AG09309 (cell line): ENCODE results near the gene RHOB.
"Not testable (repeated sequence)": the region's sequence is repeated elsewhere in the genome, so short reads cannot be mapped to it uniquely, and the experiment has no call there.

Experiments
- DNase-seq: peaks from one replicate; pipeline ENCODE4 v3.0.0-alpha.2; 2010; ENCODE audit warnings: low read depth
- H3K4me3 ChIP-seq: 2 replicates; pipeline ENCODE4 v1.5.1; 2011; ENCODE audit warnings: mild to moderate bottlenecking, low read depth, low read length, moderate library complexity; ENCODE audit not compliant: control insufficient read depth
- CTCF ChIP-seq: IDR thresholded peaks from 2 replicates; pipeline ENCODE4 v1.5.1; 2011; ENCODE audit warnings: mild to moderate bottlenecking, low read depth, low read length, inconsistent platforms; ENCODE audit not compliant: insufficient read depth, control insufficient read depth; ENCODE audit errors: missing control alignments

The RHOB gene

DNA sequence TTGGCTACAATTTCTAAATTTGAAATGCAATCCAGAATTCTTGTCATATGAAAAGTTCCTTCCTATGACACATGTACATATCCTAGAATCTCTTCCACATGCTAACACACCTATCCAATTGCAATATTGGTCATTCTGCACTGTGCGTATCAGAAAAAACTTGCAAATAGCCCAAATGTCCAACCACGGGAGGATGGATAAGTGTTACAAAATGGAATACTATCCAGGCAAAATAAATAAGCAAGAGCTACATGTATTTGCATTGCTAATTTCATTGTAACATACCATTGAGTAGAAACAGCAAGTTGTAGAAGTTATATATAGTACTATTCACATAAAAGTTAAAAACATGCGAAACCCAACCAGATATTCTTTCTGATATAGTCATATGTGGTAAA is 15.6 kb upstream of the RHOB start:
- no peak for TF ChIP-seq CTCF
- no peak overlapping the region for H3K4me3 ChIP-seq
- DNase-seq = no peak

DNA sequence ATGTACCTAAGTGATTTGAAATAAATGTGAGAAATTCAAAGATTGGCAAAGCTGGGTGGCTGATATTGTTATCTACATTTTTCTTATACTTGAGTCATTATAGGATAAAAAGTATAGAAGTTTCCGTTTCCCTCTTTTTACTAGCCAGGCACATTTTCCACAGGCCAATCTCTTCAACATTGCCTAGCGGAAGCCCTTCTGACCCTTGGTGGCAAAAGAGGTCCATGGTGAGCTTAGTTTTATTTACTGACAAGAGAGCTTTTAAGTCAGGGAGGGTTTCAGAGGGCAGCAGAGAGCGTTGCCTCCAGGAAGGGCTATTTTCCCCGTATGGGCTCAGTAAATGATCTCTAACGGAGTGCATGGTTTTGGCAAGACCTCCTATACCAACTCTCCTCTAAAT is 15.1 kb upstream of the RHOB start:
- no peak for TF ChIP-seq CTCF
- no peak overlapping the region for H3K4me3 ChIP-seq
- DNase-seq = no peak

DNA sequence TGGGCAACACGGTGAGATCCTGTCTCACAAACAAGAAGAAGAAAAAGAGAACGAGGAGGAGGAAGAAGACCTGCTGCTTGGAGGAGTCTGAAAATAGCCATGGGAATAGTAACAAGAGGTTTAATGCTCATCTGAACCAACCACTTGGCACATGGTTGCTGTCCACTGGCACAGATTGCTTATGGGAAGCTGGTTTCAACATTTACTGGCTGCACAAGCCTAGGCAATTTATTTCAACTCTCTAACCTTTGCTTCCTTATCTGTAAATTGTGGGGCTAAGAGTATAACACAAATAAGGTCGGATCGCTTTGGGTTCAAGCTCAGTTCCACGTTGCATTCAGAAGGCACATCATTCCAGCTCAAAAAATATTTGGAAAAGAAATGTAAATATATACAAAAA is 14.2 kb upstream of the RHOB start:
- H3K4me3 ChIP-seq = no peak overlapping the region
- TF ChIP-seq CTCF = no peak
- no peak for DNase-seq

- DNase-seq = no peak
- no peak overlapping the region for H3K4me3 ChIP-seq
- no peak for TF ChIP-seq CTCF
Observed at GRCh38 chr2:20433249-20433648, 13.6 kb upstream of the RHOB start.

DNA sequence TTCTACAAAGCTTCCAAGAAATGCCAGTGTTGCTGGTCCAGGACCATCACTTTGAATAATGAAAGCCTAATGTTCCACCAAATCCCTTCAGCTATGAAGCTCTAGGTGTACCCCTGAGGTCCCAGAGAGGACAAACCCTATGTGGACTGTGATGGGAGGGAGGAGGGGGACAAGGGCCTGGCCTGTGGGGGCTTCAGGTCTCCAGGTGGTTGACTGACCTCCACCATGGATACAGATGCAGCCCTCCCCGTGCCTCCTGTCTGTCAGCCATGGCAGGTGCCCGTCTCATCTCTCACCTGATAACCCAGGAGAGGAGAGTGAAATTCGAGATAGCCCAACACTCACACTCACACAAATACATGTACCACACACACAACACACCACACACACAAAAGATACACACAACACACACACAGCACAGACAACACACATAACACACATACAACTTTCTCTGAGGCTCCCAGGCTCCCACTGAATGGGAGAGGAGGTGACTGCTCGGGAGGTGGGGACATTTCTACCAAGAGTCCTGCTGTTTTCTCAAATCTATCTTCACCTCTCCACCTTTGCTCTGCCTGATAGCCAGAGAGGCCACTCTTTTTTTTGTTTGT is 12.8 kb upstream of the RHOB start:
- H3K4me3 ChIP-seq = no peak overlapping the region
- no peak for DNase-seq
- no peak for TF ChIP-seq CTCF

DNA sequence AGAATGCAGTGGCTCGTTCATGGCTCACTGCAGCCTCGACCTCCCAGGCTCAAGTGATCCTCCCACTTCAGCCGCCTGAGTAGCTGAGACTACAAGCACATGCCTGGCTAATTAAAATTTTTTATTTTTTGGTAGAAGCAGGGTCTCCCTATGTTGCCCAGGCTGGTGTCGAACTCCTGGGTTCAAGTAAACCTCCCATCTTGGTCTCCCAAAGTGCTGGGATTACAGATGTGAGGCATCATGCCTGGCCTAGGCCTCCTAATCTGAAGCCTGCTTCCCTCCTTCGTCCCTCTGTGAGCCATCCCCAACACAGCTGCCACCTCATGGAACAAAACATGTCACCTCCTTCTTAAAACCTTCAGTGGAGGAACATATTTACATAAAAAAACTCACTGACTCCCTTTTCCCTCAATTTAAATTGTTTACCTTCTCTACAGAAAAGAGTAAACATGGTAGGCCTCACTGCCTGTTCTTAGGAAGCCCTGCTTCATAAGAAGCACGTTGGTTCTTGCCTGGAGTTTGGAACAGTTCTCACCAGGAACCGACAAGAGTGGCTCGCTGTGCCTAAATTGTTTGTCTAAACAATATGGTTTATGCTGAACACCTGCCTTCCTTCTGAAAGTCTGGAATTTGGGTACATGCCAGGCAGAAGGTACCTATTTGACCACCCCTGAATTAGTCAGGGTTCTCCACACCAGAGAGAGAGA is 12.1 kb upstream of the RHOB start:
- DNase-seq = no peak
- no peak for TF ChIP-seq CTCF
- no peak overlapping the region for H3K4me3 ChIP-seq

- DNase-seq, H3K4me3 ChIP-seq: not testable (repeated sequence)
Observed at GRCh38 chr2:20435456-20435855, 11.4 kb upstream of the RHOB start.
